ENCODE measurements around the gene EPG5.

- TF ChIP-seq IKZF1 (conservative IDR thresholded peaks at IDR 0.05) (no peak), CBFB (IDR thresholded peaks at IDR 0.05; ENCODE audit: low read depth) (no peak), RAD51 (IDR thresholded peaks at IDR 0.05) (no peak), SIX5 (IDR thresholded peaks at IDR 0.05; ENCODE audit: low read depth, low read length, severe bottlenecking) (no peak)
Observed at GRCh38 chr18:45876161-45876560, 91.0 kb downstream of the EPG5 start.
